Neural cell (in vitro differentiated cells): Measurements from ENCODE around the gene EYA2.

Experiments
- EP300 ChIP-seq: fragments of 450-650 bp; conservative IDR thresholded peaks from 2 replicates; pipeline ENCODE4 v1.6.1; 2014; ENCODE audit warnings: antibody characterized with exemption, mild to moderate bottlenecking, moderate library complexity; ENCODE audit not compliant: poor library complexity, severe bottlenecking
- EZH2 ChIP-seq: fragments of 200-600, 300-800 bp; shearing (Covaris generic), sonication (generic); IDR thresholded peaks from 2 replicates; pipeline ENCODE4 v1.6.1; 2014; ENCODE audit warnings: antibody characterized with exemption, low read length, borderline replicate concordance, mild to moderate bottlenecking; ENCODE audit not compliant: insufficient read depth, poor library complexity, severe bottlenecking
- POLR2AphosphoS5 ChIP-seq: IDR thresholded peaks from 2 replicates; pipeline ENCODE4 v1.6.1; 2012
- TAF1 ChIP-seq: IDR thresholded peaks from 2 replicates; pipeline ENCODE4 v1.6.1; 2012; ENCODE audit warnings: low read depth
- TF ChIP-seq, protein P1 (sequence below): fragments of 450-650 bp; IDR thresholded peaks from 2 replicates; pipeline ENCODE4 v1.5.1; 2014; ENCODE audit warnings: antibody characterized with exemption, mild to moderate bottlenecking, moderate library complexity; ENCODE audit not compliant: poor library complexity, severe bottlenecking

DNA sequence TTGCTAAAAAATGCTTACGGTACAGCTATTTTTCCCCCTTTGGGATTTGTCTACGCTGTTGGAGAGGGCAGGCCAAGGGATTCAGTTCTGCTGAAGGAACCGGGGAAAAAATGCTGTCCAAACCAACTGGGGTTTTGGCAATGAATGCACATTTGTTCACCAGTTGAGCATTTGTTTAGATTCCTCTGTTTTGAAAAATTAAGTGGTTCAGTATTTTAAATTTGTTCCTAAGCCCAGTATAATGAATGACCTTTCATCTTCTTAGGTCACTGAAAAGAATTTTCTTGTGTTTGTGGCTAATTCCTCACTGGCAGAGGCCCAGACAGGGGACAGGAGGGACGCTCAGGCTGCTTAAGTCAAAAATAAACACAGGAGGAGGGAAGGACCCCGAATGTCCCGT is 10.8 kb upstream of the EYA2 start:
- no peak for TF ChIP-seq POLR2AphosphoS5
- TF ChIP-seq, protein P1, sequence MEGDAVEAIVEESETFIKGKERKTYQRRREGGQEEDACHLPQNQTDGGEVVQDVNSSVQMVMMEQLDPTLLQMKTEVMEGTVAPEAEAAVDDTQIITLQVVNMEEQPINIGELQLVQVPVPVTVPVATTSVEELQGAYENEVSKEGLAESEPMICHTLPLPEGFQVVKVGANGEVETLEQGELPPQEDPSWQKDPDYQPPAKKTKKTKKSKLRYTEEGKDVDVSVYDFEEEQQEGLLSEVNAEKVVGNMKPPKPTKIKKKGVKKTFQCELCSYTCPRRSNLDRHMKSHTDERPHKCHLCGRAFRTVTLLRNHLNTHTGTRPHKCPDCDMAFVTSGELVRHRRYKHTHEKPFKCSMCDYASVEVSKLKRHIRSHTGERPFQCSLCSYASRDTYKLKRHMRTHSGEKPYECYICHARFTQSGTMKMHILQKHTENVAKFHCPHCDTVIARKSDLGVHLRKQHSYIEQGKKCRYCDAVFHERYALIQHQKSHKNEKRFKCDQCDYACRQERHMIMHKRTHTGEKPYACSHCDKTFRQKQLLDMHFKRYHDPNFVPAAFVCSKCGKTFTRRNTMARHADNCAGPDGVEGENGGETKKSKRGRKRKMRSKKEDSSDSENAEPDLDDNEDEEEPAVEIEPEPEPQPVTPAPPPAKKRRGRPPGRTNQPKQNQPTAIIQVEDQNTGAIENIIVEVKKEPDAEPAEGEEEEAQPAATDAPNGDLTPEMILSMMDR = no peak
- TF ChIP-seq EP300 = no peak
- no peak for TF ChIP-seq EZH2
- no peak for TF ChIP-seq TAF1
